ENCODE data around the gene CCDC106.

Gene CCDC106

DNA sequence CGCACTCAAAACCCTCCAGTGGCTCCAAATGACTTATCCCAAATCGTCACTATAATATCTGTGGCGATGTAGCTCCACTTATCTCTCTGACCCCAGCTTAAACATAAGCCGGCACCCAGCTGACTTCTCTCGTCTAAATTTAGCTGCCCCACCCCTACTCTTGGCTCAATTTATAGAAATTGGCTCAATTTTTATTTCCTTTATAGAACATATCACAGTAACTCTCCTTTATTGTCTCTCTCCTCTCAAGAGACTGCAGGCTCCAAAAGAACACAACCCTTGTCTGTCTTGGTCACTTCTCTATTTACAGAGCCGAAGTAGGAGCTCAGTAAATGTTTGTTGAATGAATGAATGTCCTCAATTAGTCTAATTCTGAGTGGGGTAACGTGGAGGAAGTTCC is 24.5 kb upstream of the CCDC106 start:
- DNase-seq, result no peak

DNA sequence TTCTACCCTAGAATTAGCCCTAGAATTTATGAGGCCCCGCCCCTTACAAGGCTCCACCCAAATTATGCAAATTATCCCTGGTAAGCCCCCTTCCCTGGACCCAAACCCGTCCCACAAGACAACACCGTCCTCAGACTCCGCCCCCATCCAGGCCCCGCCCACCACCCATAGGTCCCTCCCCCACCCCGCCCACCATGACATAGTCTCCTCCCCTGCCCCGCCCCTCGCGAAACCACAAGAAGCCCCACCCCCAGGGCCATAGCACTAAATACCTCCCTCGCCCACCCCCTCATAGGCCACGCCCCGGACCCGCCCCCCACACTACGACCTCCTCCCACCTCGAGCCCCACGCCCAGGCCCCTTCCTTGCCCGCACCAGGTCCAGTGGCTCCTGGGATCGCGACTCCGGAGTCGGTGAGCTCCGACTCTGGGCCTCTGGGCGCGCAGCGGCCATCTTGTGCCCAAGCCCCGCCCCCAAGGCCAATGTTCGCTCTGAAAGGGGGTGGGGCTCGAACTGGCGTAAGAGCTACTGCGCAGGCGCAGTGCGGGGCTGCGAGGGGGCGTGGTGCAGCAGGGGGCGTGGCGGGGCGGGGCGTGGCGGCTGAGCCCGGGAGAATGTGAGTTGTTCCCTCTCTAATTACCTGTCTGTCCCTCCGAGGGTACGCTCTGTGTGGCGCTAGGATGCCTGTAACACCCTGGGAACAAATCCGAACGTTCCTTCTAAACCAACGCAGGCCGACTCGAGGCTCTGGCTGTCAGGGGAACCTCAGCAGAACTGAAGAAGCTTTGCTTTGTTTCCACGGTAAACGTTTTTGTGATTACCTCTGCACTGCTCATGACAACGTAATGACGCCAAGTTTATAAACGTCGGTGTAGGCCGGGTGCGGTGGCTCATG is 23.7 kb upstream of the CCDC106 start, which contains the start of gene ZNF784:
Gene ZNF784, minus strand, starts transcription at position 458 of the 895 bp plus-strand sequence. Its CDS starts 5 bp downstream, at position 453.
- peak; percentile 91 to 95 for DNase-seq
- intact Hi-C loops (cut with DNase I; ENCODE audit: low total_unique reads), result loop anchor here (5.0 kb wide), 1 partner anchor 107 kb away; no protein-coding TSS in a partner anchor
- TF ChIP-seq, protein P1, sequence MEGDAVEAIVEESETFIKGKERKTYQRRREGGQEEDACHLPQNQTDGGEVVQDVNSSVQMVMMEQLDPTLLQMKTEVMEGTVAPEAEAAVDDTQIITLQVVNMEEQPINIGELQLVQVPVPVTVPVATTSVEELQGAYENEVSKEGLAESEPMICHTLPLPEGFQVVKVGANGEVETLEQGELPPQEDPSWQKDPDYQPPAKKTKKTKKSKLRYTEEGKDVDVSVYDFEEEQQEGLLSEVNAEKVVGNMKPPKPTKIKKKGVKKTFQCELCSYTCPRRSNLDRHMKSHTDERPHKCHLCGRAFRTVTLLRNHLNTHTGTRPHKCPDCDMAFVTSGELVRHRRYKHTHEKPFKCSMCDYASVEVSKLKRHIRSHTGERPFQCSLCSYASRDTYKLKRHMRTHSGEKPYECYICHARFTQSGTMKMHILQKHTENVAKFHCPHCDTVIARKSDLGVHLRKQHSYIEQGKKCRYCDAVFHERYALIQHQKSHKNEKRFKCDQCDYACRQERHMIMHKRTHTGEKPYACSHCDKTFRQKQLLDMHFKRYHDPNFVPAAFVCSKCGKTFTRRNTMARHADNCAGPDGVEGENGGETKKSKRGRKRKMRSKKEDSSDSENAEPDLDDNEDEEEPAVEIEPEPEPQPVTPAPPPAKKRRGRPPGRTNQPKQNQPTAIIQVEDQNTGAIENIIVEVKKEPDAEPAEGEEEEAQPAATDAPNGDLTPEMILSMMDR (IDR thresholded peaks at IDR 0.05), result no peak

More for the DNA sequence above, 24.5 kb upstream of the CCDC106 start:
- no peaks in the 10 kb centered on the region for H3K27me3 ChIP-seq
- H3K9me3 ChIP-seq, result no peaks in the 10 kb centered on the region
- peaks cover 0 to 14% (median 6%) of the 10 kb centered on the region in 4 donors for H3K4me1 ChIP-seq
- H3K4me3 ChIP-seq, result peak overlapping the region; percentile 59 to 61
- peak overlapping the region; percentile 89 to 93 for H3K27ac ChIP-seq
- H3K36me3 ChIP-seq, result peaks cover 6 to 25% (median 10%) of the 10 kb centered on the region in 3 donors
- TF ChIP-seq, protein P1 (IDR thresholded peaks at IDR 0.05), result no peak
- intact Hi-C loops (cut with DNase I; ENCODE audit: low total_unique reads), result loop anchor here (5.0 kb wide), 1 partner anchor 106 kb away; no protein-coding TSS in a partner anchor

DNA sequence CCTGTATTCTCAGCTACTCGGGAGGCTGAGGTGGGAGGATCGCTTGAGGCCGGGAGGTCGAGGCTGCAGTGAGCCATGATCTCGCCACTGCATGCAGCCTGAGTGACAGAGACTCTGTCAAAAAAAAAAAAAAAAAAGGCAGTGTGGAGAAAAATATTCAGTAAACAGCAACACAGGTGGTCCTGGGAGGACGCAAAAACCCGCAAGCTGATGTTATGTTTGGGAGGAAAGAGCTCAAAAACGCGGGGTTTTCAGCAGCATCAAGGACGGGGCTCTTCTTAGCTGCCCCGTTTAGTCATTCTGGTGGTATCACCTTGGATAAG is 23.0 kb upstream of the CCDC106 start:
- peaks cover 0 to 14% (median 6%) of the 10 kb centered on the region in 4 donors for H3K4me1 ChIP-seq
- TF ChIP-seq, protein P1 (IDR thresholded peaks at IDR 0.05), result no peak
- no peaks in the 10 kb centered on the region for H3K27me3 ChIP-seq
- no peaks in the 10 kb centered on the region for H3K9me3 ChIP-seq
- intact Hi-C loops (cut with DNase I; ENCODE audit: low total_unique reads), result no loop called here
- peak overlapping the region; percentile 89 to 93 for H3K27ac ChIP-seq
- H3K36me3 ChIP-seq, result peaks cover 6 to 25% (median 10%) of the 10 kb centered on the region in 3 donors
- DNase-seq, result no peak
- H3K4me3 ChIP-seq, result peak overlapping the region; percentile 59 to 61

More for the DNA sequence above, 23.7 kb upstream of the CCDC106 start, which contains the start of gene ZNF784:
- H3K36me3 ChIP-seq, result peaks cover 6 to 25% (median 10%) of the 10 kb centered on the region in 3 donors
- peaks cover 0 to 14% (median 6%) of the 10 kb centered on the region in 4 donors for H3K4me1 ChIP-seq
- no peaks in the 10 kb centered on the region for H3K9me3 ChIP-seq
- peak within 1 kb of the TSS; percentile 59 to 61 for H3K4me3 ChIP-seq
- no peaks in the 10 kb centered on the region for H3K27me3 ChIP-seq
- H3K27ac ChIP-seq, result peak within 1 kb of the TSS; percentile 89 to 93

DNA sequence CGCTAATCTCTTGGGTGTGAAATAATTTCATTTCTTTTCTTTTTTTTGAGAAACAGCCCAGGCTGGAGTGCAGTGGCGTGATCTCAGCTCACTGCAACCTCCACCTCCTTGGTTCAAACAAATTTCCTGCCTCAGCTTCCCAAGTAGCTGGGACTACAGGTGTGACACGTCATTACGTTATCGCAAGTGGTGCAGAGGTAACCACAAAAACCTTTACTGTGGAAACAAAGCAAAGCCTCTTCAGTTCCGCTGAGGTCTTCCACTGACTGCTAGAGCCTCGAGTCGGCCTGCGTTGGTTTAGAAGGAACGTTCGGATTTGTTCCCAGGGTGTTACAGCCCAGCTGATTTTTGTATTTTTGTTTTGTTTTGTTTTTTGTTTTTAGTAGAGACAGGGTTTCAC is 21.7 kb upstream of the CCDC106 start:
- TF ChIP-seq, protein P1 (IDR thresholded peaks at IDR 0.05), result no peak
- Histone ChIP-seq H3K27ac (no peak overlapping the region), H3K36me3 (peaks cover 6 to 13% (median 9%) of the 10 kb centered on the region in 3 donors), H3K9me3 (no peaks in the 10 kb centered on the region), H3K4me3 (no peak overlapping the region), H3K27me3 (no peaks in the 10 kb centered on the region), H3K4me1 (peaks cover 0 to 14% (median 6%) of the 10 kb centered on the region in 4 donors)
- no peak for DNase-seq
- intact Hi-C loops (cut with DNase I; ENCODE audit: low total_unique reads), result no loop called here

DNA sequence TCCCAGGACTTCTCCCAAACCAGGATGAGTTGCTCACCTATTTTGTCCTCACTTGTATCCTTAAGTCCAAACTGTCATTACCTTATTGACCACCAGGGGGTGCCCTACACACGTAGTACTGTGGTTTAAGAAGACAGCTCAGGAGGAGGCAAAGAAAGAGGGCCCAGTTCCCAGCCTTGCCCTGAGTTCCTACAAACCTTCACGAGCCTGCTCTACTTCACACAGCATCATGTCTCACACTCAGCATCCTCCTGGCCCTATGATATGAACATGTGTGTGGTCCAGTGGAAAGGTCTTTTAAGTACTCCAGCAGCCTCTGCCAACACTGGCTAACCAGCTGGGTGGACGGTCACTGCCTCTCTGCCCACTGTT is 15.6 kb upstream of the CCDC106 start:
- Histone ChIP-seq H3K27ac (peak overlapping the region in 1 of 2 donors; percentile 35), H3K4me3 (no peak overlapping the region), H3K4me1 (peaks cover 5 to 24% (median 23%) of the 10 kb centered on the region in 4 donors), H3K36me3 (no peaks in the 10 kb centered on the region), H3K9me3 (no peaks in the 10 kb centered on the region), H3K27me3 (no peaks in the 10 kb centered on the region)
- intact Hi-C loops (cut with DNase I; ENCODE audit: low total_unique reads), result loop anchor here (5.0 to 10.0 kb wide), 2 partner anchors 35 to 228 kb away; partner anchors contain the start of genes FIZ1 and UBE2S
- TF ChIP-seq, protein P1 (IDR thresholded peaks at IDR 0.05), result peak; percentile 81 to 90
- DNase-seq, result peak; percentile 86 to 98
